Spinal cord (tissue), 10 donors: Measurements from ENCODE around the gene RUNX1. TPM values are rescaled to one million over a fixed set of nuclear protein-coding genes. Genes with fewer than 3 reads are reported as not detected.

Experiments used
- DNase-seq, 6 donors: peaks; one replicate each; pipeline versions ENCODE4 v3.0.0 to v3.0.0-alpha.2; 2013 to 2015; ENCODE audit warnings: low spot score in 6 of 6, low read depth in 4 of 6
- H3K27ac ChIP-seq: one replicate; pipeline ENCODE4 v1.5.1; 2013; ENCODE audit warnings: low read depth, low read length, control low read depth
- H3K27me3 ChIP-seq: one replicate; pipeline ENCODE4 v1.6.1; 2013; ENCODE audit warnings: low read length; ENCODE audit not compliant: control insufficient read depth, insufficient read depth
- H3K36me3 ChIP-seq: one replicate; pipeline ENCODE4 v1.6.1; 2013; ENCODE audit warnings: low read length; ENCODE audit not compliant: control insufficient read depth, insufficient read depth
- H3K4me1 ChIP-seq: one replicate; pipeline ENCODE4 v1.6.1; 2013; ENCODE audit warnings: low read length; ENCODE audit not compliant: control insufficient read depth, insufficient read depth
- H3K4me3 ChIP-seq: one replicate; pipeline ENCODE4 v1.5.1; 2013; ENCODE audit warnings: low read depth, low read length, control low read depth
- H3K9me3 ChIP-seq: one replicate; pipeline ENCODE4 v1.6.1; 2013; ENCODE audit warnings: low read length; ENCODE audit not compliant: control insufficient read depth, insufficient read depth
- WGBS: methylation state at CpG from one replicate; pipeline ENCODE4 v1.1.5; 2013; ENCODE audit warnings: missing lambda C conversion rate; ENCODE audit not compliant: insufficient coverage; 5-methylcytosine and 5-hydroxymethylcytosine counted together
- polyA plus RNA-seq, 2 donors: library from polyadenylated mRNA; unstranded; fragments of 120-200 nt; gene quantifications; one replicate each; pipeline ENCODE4 v1.2.1, GENCODE V29; 2013; ENCODE audit not compliant: insufficient read length in 2 of 2
- total RNA-seq, 2 donors: library from RNA; depleted of rRNA in 1 of 2; stranded (reverse); fragments of 120-200 nt in 1 of 2; fragments of >200 nt in 1 of 2; gene quantifications; one replicate each; pipeline versions ENCODE4 v1.2.3 to v1.2.4, GENCODE V29; 2013 to 2014
- donor health status: healthy.

The RUNX1 gene
- total and polyA plus RNA-seq, 4 donors, result 2.1 to 7.1 (median 3.2) TPM

DNA sequence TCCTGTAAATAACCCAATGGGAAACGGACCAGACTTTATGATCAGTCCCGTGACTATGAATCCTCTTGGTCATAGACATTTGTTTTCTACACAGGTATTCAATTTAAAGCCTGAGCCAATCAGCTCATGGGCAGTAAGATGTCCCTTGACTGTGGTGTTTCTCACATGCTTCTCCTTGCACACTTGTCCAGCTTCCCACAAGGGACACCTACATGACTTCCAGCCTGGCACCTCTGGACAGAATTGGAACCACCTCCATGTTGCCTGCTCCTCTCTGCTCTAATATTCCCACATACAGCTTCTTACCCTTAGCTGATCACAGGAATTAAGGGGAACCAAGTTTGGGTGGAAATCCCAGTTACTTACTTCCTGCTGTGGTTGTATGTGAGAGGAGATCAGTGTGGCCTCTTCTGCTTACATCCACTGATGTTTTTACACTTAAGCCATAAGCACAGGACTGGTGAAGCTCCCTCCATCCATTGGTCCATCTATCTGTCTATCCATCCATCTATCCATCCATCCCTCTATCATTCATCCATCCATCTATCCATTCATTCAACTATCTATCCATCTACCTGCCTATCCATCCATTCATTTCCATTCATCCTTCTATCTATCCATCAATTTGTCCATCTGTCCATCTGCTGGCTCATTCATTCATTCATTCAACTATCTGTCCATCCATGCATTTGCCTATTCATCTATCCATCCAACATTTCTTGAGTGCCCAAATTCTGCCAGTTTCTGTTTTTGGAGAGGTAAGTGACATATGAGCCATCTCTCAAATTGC is 16.4 kb downstream of the RUNX1 start:
- DNase-seq, result no peak
- no peak overlapping the region for H3K4me3 ChIP-seq
- no peak overlapping the region for H3K27ac ChIP-seq
- no peaks in the 10 kb centered on the region for H3K27me3 ChIP-seq
- 94% methylated on average over 2 of the region's 2 CpGs for WGBS
- no peaks in the 10 kb centered on the region for H3K4me1 ChIP-seq
- H3K36me3 ChIP-seq, result no peaks in the 10 kb centered on the region
- H3K9me3 ChIP-seq, result no peaks in the 10 kb centered on the region

DNA sequence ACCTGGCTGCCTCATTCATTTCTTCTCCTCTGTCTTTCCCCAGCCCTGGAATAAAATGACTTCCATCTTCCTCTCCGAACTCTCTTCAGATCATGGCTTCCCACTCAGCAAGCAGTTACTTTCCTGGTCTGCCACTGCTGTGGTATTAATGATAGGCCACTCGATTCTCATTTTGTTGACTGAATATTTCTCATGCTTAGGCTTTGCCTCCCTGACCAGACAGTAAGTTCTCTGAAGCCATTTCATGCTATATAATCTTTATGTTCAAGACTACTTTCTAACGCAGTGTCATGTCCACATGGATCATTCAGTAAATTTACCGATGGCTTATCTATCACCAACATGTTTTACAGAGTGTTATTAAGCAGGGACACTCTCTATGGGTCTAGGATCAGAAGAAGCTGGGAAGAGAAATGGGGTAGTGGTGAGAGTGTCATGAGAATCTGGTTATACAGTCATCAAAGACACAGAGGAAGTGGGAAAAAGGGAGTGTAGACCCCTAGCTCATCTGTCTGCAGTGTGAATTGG is 20.6 kb downstream of the RUNX1 start:
- H3K4me3 ChIP-seq, result no peak overlapping the region
- peaks cover 11% of the 10 kb centered on the region for H3K27me3 ChIP-seq
- 100% methylated on average over 1 of the region's 4 CpGs for WGBS
- no peaks in the 10 kb centered on the region for H3K36me3 ChIP-seq
- no peak overlapping the region for H3K27ac ChIP-seq
- no peak for DNase-seq
- H3K4me1 ChIP-seq, result peaks cover 8% of the 10 kb centered on the region
- no peaks in the 10 kb centered on the region for H3K9me3 ChIP-seq

- Histone ChIP-seq H3K4me3 (no peak overlapping the region), H3K9me3 (no peaks in the 10 kb centered on the region), H3K27me3 (peaks cover 11% of the 10 kb centered on the region), H3K27ac (no peak overlapping the region), H3K4me1 (peaks cover 8% of the 10 kb centered on the region), H3K36me3 (no peaks in the 10 kb centered on the region)
- no peak for DNase-seq
- 92% methylated on average over 3 of the region's 5 CpGs for WGBS
Observed at GRCh38 chr21:35027563-35028450, 21.3 kb downstream of the RUNX1 start.

DNA sequence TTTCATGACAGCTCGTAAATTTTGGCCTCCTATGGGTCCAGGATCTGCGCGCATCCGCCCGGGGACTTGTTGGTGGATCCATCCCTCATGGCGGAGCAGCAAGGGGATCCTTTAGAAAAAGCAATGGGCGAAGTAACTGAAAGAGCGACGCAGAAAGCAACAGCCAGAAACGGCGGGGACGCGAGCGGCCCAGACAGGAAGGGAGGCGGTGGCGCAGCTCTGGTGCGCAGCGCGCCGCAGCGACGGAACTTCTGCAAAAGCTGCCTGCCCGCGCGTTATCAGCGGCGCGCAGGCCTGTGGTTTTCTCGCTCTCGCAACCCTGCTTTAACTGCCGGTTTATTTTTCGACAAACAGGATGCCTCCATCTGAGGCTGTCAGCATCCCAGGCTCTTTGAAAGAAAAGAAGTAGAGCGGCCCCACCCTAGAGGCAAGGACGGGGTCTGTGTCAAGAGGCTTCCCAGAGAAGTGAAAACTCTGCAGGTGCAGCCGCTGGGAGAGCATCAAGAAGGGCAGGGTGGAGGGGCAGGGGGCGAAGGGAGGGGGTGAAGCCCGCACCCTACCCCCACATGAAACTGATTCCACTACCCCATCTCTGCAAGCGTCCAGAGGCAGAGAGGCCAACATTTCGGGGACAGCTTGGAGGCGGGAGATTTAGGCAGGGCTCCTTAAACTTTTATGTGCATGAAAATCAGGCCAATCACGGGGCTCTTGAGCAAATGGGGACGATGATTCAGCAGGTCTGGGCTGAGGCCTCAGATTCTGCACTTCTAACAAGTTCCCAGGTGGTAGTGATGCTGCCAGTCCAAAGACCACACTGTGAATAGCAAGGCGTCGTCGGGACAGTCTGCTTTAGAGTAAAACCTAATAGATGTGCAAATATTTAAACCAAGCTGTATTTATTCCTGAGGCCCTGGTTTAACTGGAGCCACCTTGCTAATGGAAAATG is 22.2 kb downstream of the RUNX1 start:
- H3K27me3 ChIP-seq, result peaks cover 11% of the 10 kb centered on the region
- peak overlapping the region; percentile 24 for H3K4me3 ChIP-seq
- H3K36me3 ChIP-seq, result no peaks in the 10 kb centered on the region
- 7% methylated on average over 42 of the region's 45 CpGs for WGBS
- H3K9me3 ChIP-seq, result no peaks in the 10 kb centered on the region
- peak in 3 of 6 donors; percentile 18 to 72 (median 63) for DNase-seq
- peaks cover 8% of the 10 kb centered on the region for H3K4me1 ChIP-seq
- H3K27ac ChIP-seq, result peak overlapping the region; percentile 30

DNA sequence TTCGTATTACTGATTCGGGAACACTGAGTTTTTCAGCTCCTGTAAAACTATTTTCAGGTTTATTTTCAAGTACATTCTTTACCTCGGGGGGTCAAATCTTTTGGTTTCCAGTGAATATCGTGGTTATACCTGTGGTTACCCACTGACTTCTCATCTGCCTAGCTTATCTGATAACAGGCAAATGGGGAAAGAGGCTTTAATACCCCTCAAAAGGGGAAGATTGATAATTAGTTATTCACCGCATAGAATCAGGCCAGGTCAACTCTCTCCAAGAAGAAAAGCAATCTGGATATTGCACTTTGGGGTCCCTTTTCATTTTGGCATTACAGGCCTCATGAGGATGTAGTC is 23.0 kb downstream of the RUNX1 start:
- Histone ChIP-seq H3K4me1 (peaks cover 8% of the 10 kb centered on the region), H3K27me3 (peaks cover 11% of the 10 kb centered on the region), H3K9me3 (no peaks in the 10 kb centered on the region), H3K4me3 (no peak overlapping the region), H3K27ac (peak overlapping the region; percentile 30), H3K36me3 (no peaks in the 10 kb centered on the region)
- WGBS, result no CpG with 5 or more reads among the region's 5 CpGs
- no peak for DNase-seq

DNA sequence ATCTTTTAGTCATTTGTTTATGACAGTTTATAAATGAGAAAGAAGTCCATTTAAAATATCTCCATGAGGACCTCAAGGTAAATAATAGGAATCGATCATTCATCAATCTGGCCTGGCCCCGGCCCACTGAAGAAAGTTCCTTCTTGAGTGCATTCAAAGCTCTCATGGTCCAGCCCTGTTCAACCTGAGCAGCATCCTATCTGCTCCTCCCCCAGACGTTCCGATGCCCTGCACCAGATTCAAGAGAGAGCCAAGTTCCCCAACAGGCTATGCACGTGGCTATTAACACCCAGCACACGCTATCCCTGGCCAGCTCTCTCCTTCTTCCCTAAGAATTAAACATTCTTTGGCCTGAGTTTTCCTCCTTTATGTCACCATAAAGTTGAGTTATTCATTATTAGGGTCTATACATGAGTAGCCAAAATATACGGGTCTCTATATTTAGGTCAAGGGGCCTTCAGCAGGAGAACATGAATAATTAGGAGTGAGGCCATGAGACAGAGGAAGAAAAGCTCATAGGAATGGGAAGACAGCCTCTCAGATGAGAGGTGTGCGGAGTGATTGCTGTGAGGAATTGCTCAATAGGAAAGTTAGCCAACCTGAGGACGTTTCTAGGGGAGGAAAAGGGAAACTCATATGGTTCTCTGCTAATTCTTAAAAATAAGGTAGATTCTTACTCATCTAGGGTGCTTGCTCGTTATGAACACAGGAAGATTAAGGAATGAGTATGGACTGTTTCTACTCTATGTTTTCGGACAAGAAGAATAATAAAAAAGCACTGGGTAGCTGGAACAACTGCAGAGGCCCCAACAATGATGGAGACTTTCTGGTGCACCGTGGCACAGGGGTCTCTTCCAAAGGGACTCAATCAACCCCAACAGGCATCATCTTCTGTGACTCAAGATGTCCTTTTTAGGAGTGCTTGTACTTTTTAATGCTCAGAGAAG is 23.6 kb downstream of the RUNX1 start:
- Histone ChIP-seq H3K9me3 (no peaks in the 10 kb centered on the region), H3K4me3 (no peak overlapping the region), H3K27me3 (peaks cover 11% of the 10 kb centered on the region), H3K36me3 (no peaks in the 10 kb centered on the region), H3K4me1 (peaks cover 8% of the 10 kb centered on the region), H3K27ac (no peak overlapping the region)
- no peak for DNase-seq
- WGBS, result 89% methylated on average over 8 of the region's 12 CpGs

- H3K36me3 ChIP-seq, result no peaks in the 10 kb centered on the region
- peaks cover 11% of the 10 kb centered on the region for H3K27me3 ChIP-seq
- H3K27ac ChIP-seq, result no peak overlapping the region
- DNase-seq, result no peak
- no peaks in the 10 kb centered on the region for H3K9me3 ChIP-seq
- peaks cover 8% of the 10 kb centered on the region for H3K4me1 ChIP-seq
- no peak overlapping the region for H3K4me3 ChIP-seq
Observed at GRCh38 chr21:35024513-35024912, 24.6 kb downstream of the RUNX1 start.

DNA sequence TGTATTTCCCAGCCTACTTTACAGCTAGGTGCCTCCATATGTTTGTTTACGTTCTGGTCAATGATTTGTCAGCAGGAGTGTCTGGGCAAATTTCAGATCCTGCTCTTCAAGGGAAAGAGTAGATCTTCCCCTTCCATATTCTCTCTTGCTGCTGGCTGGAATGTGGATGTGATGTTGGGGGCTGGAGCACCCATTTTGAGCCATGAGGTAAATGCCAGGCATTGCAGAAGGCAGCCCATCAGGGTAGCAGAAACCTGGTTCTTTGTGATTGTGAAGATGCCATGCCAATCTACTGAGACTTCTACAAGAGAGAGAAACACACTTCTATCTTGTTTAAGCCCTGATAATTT is 25.1 kb downstream of the RUNX1 start:
- Histone ChIP-seq H3K9me3 (no peaks in the 10 kb centered on the region), H3K27ac (no peak overlapping the region), H3K36me3 (no peaks in the 10 kb centered on the region), H3K4me1 (peaks cover 8% of the 10 kb centered on the region), H3K4me3 (no peak overlapping the region), H3K27me3 (peaks cover 11% of the 10 kb centered on the region)
- WGBS, result no CpG with 5 or more reads among the region's 1 CpG
- DNase-seq, result no peak
